ENCODE results near the gene RAB4B.

- no peak for TF ChIP-seq CTCF (conservative IDR thresholded peaks at IDR 0.05; ENCODE audit: low read depth, low read length)
- no peak for TF ChIP-seq EZH2 (IDR thresholded peaks at IDR 0.05; ENCODE audit: borderline replicate concordance, low read depth, low read length, poor library complexity, severe bottlenecking)
These were observed 35.1 kb downstream of the RAB4B start for GRCh38 chr19:40813182-40813581.
